NAMALWA (cell line): Measurements from ENCODE around the gene LRP1B.

ENCODE experiments used
- DNase-seq: peaks from one replicate; pipeline ENCODE4 v3.0.0-alpha.2; 2015; ENCODE audit warnings: low spot score

LRP1B gene

GRCh38 chr2:141515931-141516330 lies 614.9 kb downstream of the LRP1B start:
- DNase-seq = no peak

GRCh38 chr2:141513853-141514252 lies 617.0 kb downstream of the LRP1B start:
- DNase-seq = no peak

- DNase-seq = no peak
These were observed 621.8 kb downstream of the LRP1B start for GRCh38 chr2:141508806-141509595.

- DNase-seq = no peak
These were observed 622.6 kb downstream of the LRP1B start for GRCh38 chr2:141508086-141508752.

GRCh38 chr2:141506135-141506534 lies 624.7 kb downstream of the LRP1B start:
- DNase-seq = no peak

- DNase-seq = no peak
These were observed 629.1 kb downstream of the LRP1B start for GRCh38 chr2:141501752-141502151.

GRCh38 chr2:141499123-141499522 lies 631.7 kb downstream of the LRP1B start:
- no peak for DNase-seq

- no peak for DNase-seq
These were observed 632.3 kb downstream of the LRP1B start for GRCh38 chr2:141498561-141498960.

GRCh38 chr2:141497272-141497671 lies 633.5 kb downstream of the LRP1B start:
- no peak for DNase-seq

- no peak for DNase-seq
These were observed 634.0 kb downstream of the LRP1B start for GRCh38 chr2:141496810-141497209.

- no peak for DNase-seq
These were observed 636.9 kb downstream of the LRP1B start for GRCh38 chr2:141493936-141494335.

GRCh38 chr2:141492816-141493215 lies 638.0 kb downstream of the LRP1B start:
- no peak for DNase-seq

GRCh38 chr2:141490886-141491285 lies 639.9 kb downstream of the LRP1B start:
- DNase-seq = no peak

GRCh38 chr2:141482697-141483096 lies 648.1 kb downstream of the LRP1B start:
- DNase-seq = no peak

- no peak for DNase-seq
These were observed 655.0 kb downstream of the LRP1B start for GRCh38 chr2:141475801-141476200.

- DNase-seq = no peak
These were observed 662.1 kb downstream of the LRP1B start for GRCh38 chr2:141468761-141469160.

GRCh38 chr2:141467331-141467730 lies 663.5 kb downstream of the LRP1B start:
- no peak for DNase-seq

- DNase-seq = no peak
These were observed 665.8 kb downstream of the LRP1B start for GRCh38 chr2:141464995-141465394.

GRCh38 chr2:141458351-141458750 lies 672.5 kb downstream of the LRP1B start:
- no peak for DNase-seq

GRCh38 chr2:141455877-141456276 lies 674.9 kb downstream of the LRP1B start:
- no peak for DNase-seq

GRCh38 chr2:141455211-141455826 lies 675.5 kb downstream of the LRP1B start:
- no peak for DNase-seq

- DNase-seq = no peak
These were observed 690.7 kb downstream of the LRP1B start for GRCh38 chr2:141440072-141440635.

- no peak for DNase-seq
These were observed 691.3 kb downstream of the LRP1B start for GRCh38 chr2:141439524-141439923.
